Fibroblast of lung (primary cell): ENCODE data around the gene CAPN2. TPM values are rescaled to one million over a fixed set of nuclear protein-coding genes. Genes with fewer than 3 reads are reported as not detected.
"Not testable (repeated sequence)": the region's sequence is repeated elsewhere in the genome, so short reads cannot be mapped to it uniquely, and the experiment has no call there.

Experiments used
- DNase-seq, 2 donors: peaks; one replicate each; pipeline versions ENCODE4 v3.0.0 to v3.0.0-alpha.2; 2010; ENCODE audit warnings: low read depth in 2 of 2
- H2AFZ ChIP-seq: 2 replicates; pipeline ENCODE4 v1.5.1; 2012; ENCODE audit warnings: low read length, control low read depth, inconsistent platforms
- H3K27ac ChIP-seq: 2 replicates; pipeline ENCODE4 v1.5.1; 2011; ENCODE audit warnings: low read length, control low read depth; ENCODE audit not compliant: insufficient read depth
- H3K27me3 ChIP-seq: 2 replicates; pipeline ENCODE4 v1.5.1; 2011; ENCODE audit warnings: mild to moderate bottlenecking, low read length; ENCODE audit not compliant: control insufficient read depth, insufficient read depth
- H3K36me3 ChIP-seq: 2 replicates; pipeline ENCODE4 v1.5.1; 2011; ENCODE audit warnings: low read length; ENCODE audit not compliant: control insufficient read depth, insufficient read depth
- H3K4me1 ChIP-seq: 2 replicates; pipeline ENCODE4 v1.5.1; 2011; ENCODE audit warnings: low read length; ENCODE audit not compliant: control insufficient read depth, insufficient read depth; ENCODE audit errors: extremely low read depth
- H3K4me2 ChIP-seq: 2 replicates; pipeline ENCODE4 v1.5.1; 2011; ENCODE audit warnings: low read length, control low read depth; ENCODE audit not compliant: insufficient read depth; ENCODE audit errors: extremely low read depth
- H3K4me3 ChIP-seq, 4 experiments: fragments of 200-600 bp in 1 of 4; sonication (generic) in 1 of 4; replicated peaks in 1 of 4; 2 replicates each; pipeline ENCODE4 v1.5.1; 2011 to 2016; ENCODE audit warnings: low read length in 4 of 4, low read depth in 3 of 4, mild to moderate bottlenecking in 3 of 4, control low read depth in 2 of 4, inconsistent platforms in 1 of 4, mixed read lengths in 1 of 4; ENCODE audit not compliant: insufficient read depth in 1 of 4; ENCODE audit errors: control extremely low read depth in 1 of 4
- H3K79me2 ChIP-seq: 2 replicates; pipeline ENCODE4 v1.5.1; 2012; ENCODE audit warnings: mild to moderate bottlenecking, low read length, inconsistent platforms; ENCODE audit not compliant: control insufficient read depth, insufficient read depth
- H3K9ac ChIP-seq: 2 replicates; pipeline ENCODE4 v1.5.1; 2011; ENCODE audit warnings: mild to moderate bottlenecking, low read length, control low read depth; ENCODE audit not compliant: insufficient read depth
- H3K9me3 ChIP-seq: 2 replicates; pipeline ENCODE4 v1.5.1; 2012; ENCODE audit warnings: low read depth, low read length; ENCODE audit not compliant: control insufficient read depth, insufficient read depth
- H4K20me1 ChIP-seq: 2 replicates; pipeline ENCODE4 v1.5.1; 2011; ENCODE audit warnings: low read length; ENCODE audit not compliant: control insufficient read depth, insufficient read depth; ENCODE audit errors: extremely low read depth
- CTCF ChIP-seq, 2 donors: IDR thresholded peaks in 1 of 2; conservative IDR thresholded peaks in 1 of 2; 1 replicate in 1 of 2; 2 replicates in 1 of 2; pipeline ENCODE4 v1.5.1; 2011 to 2012; ENCODE audit warnings: low read length in 2 of 2, control low read depth in 1 of 2, inconsistent platforms in 1 of 2, low read depth in 1 of 2, mild to moderate bottlenecking in 1 of 2
- EZH2 ChIP-seq: IDR thresholded peaks from 2 replicates; pipeline ENCODE4 v1.5.1; 2012; ENCODE audit warnings: low read length, control low read depth, mild to moderate bottlenecking; ENCODE audit errors: missing control alignments
- polyA plus RNA-seq, 2 donors: library from polyadenylated mRNA; depleted of rRNA in 1 of 2; stranded (reverse) in 1 of 2; unstranded in 1 of 2; fragments of >200 nt; gene quantifications; 2 replicates each; pipeline ENCODE4 v1.2.1, GENCODE V29; 2011 to 2012; ENCODE audit warnings: missing spikeins in 1 of 2
- total RNA-seq: library from RNA; depleted of rRNA; stranded (reverse); fragments of >200 nt; gene quantifications from 2 replicates; pipeline ENCODE4 v1.2.1, GENCODE V29; 2014

Gene CAPN2
- total and polyA plus RNA-seq, 2 donors (not counting 1 experiment from before 2014, with no cell fraction given), result 387 to 488 TPM

- H3K36me3 ChIP-seq, result peaks cover 11% of the 10 kb centered on the region
- peak overlapping the region; percentile 32 for H3K9ac ChIP-seq
- H3K4me2 ChIP-seq, result peak overlapping the region; percentile 73
- peaks cover 48% of the 10 kb centered on the region for H3K4me1 ChIP-seq
- no peaks in the 10 kb centered on the region for H3K27me3 ChIP-seq
- H3K27ac ChIP-seq, result peak overlapping the region; percentile 90
- H3K9me3 ChIP-seq, result no peaks in the 10 kb centered on the region
- H3K79me2 ChIP-seq, result peaks cover 94% of the 10 kb centered on the region
- peak; percentile 74 to 83 for DNase-seq
- H4K20me1 ChIP-seq, result no peaks in the 10 kb centered on the region
- TF ChIP-seq EZH2 (no peak), CTCF (conservative IDR thresholded peaks at IDR 0.05 in 1 of 2, IDR thresholded peaks at IDR 0.05 in 1 of 2; ENCODE audit: low read depth in 1 of 2, low read length in 2 of 2) (no peak)
- no peak overlapping the region for H2AFZ ChIP-seq
- H3K4me3 ChIP-seq, result peak overlapping the region in 1 of 4 experiments; percentile 12
Observed at GRCh38 chr1:223731133-223731770, 18.9 kb downstream of the CAPN2 start.

GRCh38 chr1:223732993-223733798 lies 20.9 kb downstream of the CAPN2 start:
- H4K20me1 ChIP-seq, result no peaks in the 10 kb centered on the region
- peaks cover 12% of the 10 kb centered on the region for H3K36me3 ChIP-seq
- peak in 1 of 2 donors; percentile 56 for DNase-seq
- no peak overlapping the region for H3K9ac ChIP-seq
- no peak overlapping the region for H3K4me3 ChIP-seq
- peak overlapping the region; percentile 49 for H3K27ac ChIP-seq
- peaks cover 38% of the 10 kb centered on the region for H3K4me1 ChIP-seq
- no peak overlapping the region for H2AFZ ChIP-seq
- H3K27me3 ChIP-seq, result no peaks in the 10 kb centered on the region
- TF ChIP-seq EZH2, result no peak
- no peak for TF ChIP-seq CTCF (conservative IDR thresholded peaks at IDR 0.05 in 1 of 2, IDR thresholded peaks at IDR 0.05 in 1 of 2; ENCODE audit: low read depth in 1 of 2, low read length in 2 of 2)
- peak overlapping the region; percentile 46 for H3K4me2 ChIP-seq
- peaks cover 94% of the 10 kb centered on the region for H3K79me2 ChIP-seq
- H3K9me3 ChIP-seq, result no peaks in the 10 kb centered on the region

GRCh38 chr1:223733898-223734852 lies 21.8 kb downstream of the CAPN2 start:
- Histone ChIP-seq H4K20me1 (no peaks in the 10 kb centered on the region), H3K9me3 (no peaks in the 10 kb centered on the region), H3K4me3 (no peak overlapping the region), H2AFZ (no peak overlapping the region), H3K9ac (no peak overlapping the region), H3K79me2 (peaks cover 93% of the 10 kb centered on the region), H3K36me3 (peaks cover 14% of the 10 kb centered on the region), H3K27ac (no peak overlapping the region), H3K27me3 (no peaks in the 10 kb centered on the region), H3K4me2 (no peak overlapping the region), H3K4me1 (peaks cover 35% of the 10 kb centered on the region)
- TF ChIP-seq CTCF (conservative IDR thresholded peaks at IDR 0.05 in 1 of 2, IDR thresholded peaks at IDR 0.05 in 1 of 2; ENCODE audit: low read depth in 1 of 2, low read length in 2 of 2) (no peak), EZH2 (no peak)
- DNase-seq, result no peak

GRCh38 chr1:223736638-223737037 lies 24.3 kb downstream of the CAPN2 start:
- H3K4me2 ChIP-seq, H4K20me1 ChIP-seq, H3K27ac ChIP-seq, H2AFZ ChIP-seq, H3K27me3 ChIP-seq, H3K4me3 ChIP-seq, DNase-seq, H3K9ac ChIP-seq, H3K9me3 ChIP-seq: not testable (repeated sequence)
- Histone ChIP-seq H3K36me3 (peaks cover 12% of the 10 kb centered on the region), H3K4me1 (peaks cover 19% of the 10 kb centered on the region), H3K79me2 (peaks cover 88% of the 10 kb centered on the region)
